ENCODE data around the gene METTL17.
"Not testable (repeated sequence)": the region's sequence is repeated elsewhere in the genome, so short reads cannot be mapped to it uniquely, and the experiment has no call there.

METTL17 gene

DNA sequence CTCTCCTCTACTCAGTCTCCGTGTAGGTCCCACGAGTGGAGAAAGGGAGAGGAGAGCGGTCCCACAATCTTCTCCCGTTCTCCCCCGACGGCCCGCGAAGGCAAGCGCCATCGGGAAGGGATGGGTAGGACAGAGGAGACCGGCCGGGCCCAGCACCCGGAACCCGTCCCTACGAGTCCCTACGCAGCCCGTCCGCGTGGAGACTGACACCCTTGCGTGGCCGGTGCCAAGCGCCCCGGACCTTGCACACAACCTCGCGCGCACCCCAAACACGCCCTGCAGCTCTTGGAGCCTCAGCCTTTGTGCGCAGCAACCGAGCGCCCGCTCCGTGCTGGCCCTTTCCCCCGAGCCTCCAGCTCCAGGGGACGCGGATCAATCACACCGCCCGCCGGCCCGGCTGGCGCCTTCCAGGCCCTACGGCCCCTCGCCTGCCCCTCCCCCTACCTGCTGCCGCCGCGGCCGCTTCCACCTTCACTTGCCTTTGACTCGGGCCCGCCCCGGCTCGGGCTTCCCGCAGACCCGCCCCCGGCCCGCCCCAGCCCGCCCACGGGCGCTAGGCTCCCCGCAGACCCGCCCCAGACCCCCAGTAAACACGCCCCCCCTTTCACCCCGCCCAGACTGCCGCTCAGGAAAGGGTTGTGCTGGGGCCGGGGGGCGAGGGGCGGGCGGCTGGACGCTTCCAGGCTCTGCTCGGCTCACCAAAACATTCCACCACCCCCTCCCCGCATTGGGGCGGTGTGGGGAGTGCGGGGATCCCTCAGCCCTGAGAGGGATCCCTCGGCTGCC is 35.0 kb downstream of the METTL17 start, which contains the start of gene NDRG2:
Gene NDRG2, minus strand, starts transcription at position 477 of the 786 bp plus-strand sequence. CDS start 1,746 bp downstream, outside the sequence.
- no peak for DNase-seq (ENCODE audit: low read depth)

DNA sequence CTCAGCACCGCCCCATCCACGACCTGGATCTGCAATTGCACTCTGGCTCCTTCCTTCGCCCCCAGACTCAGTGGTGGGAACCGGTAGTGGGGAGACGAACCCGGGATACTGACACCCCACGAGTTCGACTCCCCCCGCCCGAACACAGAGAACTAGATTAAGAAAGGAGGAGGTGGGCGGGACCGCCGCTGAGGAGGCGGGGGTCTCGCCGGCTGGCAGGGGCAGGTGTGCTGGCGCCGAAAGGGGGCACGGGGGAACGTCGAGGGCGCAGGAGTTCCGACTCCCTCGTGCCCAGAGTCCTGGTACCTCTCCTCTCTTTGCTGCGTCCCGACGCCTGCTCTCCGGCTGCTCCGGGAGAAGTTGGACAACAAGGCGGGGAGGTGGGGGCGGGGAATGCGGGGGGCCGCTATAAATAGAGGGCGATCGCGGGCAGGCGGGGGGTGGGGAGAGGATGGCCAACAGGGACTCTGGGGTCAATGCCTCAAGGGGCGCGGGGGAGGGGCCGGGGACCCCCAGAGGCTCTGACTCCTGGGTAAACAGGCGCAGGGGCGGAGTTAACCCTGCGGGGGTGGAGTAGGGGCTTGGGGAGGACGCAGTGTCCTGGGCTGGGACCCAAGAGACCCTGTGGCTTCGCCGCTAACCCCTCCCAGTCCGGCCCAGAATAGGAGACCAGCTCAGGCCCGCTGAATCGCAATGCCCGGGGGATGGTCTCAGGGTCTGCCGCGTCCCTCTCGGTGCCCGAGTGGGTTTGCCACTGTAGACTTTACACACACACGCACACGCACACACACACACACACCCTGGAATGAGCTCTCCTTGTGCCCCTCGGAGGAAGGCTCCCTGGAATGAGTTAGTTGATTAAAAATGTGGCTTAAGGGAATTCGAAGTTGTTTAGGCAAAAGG is 35.8 kb downstream of the METTL17 start:
- DNase-seq (ENCODE audit: low read depth), result no peak

GRCh38 chr14:21026274-21026987 is 36.7 kb downstream of the METTL17 start:
- DNase-seq (ENCODE audit: low read depth), result no peak

GRCh38 chr14:21026988-21027315 is 37.2 kb downstream of the METTL17 start:
- no peak for DNase-seq (ENCODE audit: low read depth)

DNA sequence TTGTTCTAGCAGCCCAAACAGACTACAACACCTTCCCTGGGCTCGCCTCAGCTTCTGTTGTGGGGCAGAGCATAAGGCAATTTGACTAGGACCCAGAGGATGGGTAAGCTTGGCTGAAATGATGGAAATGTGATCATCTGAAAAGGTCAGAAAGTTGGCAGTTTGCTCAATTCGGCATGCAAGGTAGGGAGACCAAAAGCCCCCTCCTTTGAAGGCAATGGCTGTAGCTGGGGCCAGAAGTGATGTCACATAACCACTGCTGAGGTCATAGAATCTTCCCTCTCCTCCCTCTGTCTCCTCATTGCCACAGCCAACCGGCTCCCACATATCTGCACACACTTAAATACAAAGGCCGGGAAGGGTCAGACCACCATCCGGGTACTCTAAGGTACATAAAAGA is 40.1 kb downstream of the METTL17 start, which contains the start of gene TPPP2:
Gene TPPP2, plus strand, starts transcription at position 301 of the 400 bp plus-strand sequence. CDS start 365 bp downstream, outside the sequence.
- no peak for DNase-seq (ENCODE audit: low read depth)

DNA sequence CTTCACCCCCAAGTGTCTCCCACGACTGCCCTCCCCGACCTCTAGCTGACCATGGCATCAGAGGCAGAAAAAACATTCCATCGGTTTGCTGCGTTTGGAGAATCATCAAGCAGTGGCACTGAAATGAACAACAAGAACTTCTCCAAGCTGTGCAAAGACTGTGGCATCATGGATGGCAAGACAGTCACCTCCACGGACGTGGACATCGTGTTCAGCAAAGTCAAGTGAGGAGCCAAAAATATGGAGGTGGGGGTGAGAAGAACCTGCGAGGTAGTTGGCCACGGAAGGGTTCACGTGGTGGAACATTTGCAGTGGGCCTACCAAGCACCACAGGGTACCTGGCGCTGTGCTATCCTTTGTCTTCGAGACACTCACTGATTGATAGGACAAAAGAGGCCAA is 40.8 kb downstream of the METTL17 start:
- DNase-seq (ENCODE audit: low read depth), result no peak

- no peak for DNase-seq (ENCODE audit: low read depth)
Observed at GRCh38 chr14:21032326-21033132, 42.7 kb downstream of the METTL17 start.

GRCh38 chr14:21033133-21033698 is 43.4 kb downstream of the METTL17 start:
- DNase-seq (ENCODE audit: low read depth), result no peak

DNA sequence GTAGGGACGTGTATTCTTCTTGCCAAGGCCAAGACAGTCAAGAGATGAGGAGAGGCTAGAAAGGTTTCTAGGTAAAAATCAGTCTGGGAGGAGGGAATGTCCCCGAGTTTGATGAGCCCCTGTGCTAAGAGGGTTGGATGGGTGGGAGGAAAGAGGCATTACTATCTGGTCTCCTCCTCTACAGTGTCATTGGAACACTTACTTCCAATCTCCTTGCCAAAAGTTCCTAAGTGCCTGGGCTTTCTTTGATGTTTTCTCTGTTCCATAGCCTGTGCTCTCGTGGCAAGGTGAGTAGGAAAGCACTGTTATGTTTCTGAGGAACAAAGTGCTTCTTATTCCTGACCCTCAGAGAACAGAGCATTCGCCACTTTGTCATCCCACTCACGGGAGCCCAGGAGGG is 44.9 kb downstream of the METTL17 start, which contains the start of gene RNASE13:
Gene RNASE13, minus strand, starts transcription at position 101 of the 400 bp plus-strand sequence. CDS start 519 bp downstream, outside the sequence.
- DNase-seq (ENCODE audit: low read depth), result no peak

GRCh38 chr14:21036751-21037150 is 47.0 kb downstream of the METTL17 start:
- no peak for DNase-seq (ENCODE audit: low read depth)

DNA sequence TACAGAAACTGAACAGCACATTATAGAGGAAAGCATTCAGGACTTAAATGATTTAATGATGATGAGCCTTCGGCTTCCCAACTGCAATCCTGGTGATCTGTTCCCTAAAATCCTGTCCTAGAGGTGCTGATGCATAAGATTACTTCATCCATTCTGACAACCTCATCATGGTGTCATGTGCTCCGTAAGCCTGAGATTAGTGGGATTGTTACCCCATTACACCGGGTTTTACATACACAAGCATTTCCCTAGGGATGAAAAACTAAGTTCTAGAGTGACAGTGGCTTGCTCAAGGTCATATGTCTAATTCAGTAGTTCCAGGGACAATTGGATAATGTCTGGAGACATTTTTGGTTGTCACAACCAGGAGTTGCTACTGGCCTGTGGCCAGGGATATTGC is 47.4 kb downstream of the METTL17 start:
- DNase-seq (ENCODE audit: low read depth), result no peak

- DNase-seq (ENCODE audit: low read depth), result no peak
Observed at GRCh38 chr14:21038441-21039422, 49.0 kb downstream of the METTL17 start.

DNA sequence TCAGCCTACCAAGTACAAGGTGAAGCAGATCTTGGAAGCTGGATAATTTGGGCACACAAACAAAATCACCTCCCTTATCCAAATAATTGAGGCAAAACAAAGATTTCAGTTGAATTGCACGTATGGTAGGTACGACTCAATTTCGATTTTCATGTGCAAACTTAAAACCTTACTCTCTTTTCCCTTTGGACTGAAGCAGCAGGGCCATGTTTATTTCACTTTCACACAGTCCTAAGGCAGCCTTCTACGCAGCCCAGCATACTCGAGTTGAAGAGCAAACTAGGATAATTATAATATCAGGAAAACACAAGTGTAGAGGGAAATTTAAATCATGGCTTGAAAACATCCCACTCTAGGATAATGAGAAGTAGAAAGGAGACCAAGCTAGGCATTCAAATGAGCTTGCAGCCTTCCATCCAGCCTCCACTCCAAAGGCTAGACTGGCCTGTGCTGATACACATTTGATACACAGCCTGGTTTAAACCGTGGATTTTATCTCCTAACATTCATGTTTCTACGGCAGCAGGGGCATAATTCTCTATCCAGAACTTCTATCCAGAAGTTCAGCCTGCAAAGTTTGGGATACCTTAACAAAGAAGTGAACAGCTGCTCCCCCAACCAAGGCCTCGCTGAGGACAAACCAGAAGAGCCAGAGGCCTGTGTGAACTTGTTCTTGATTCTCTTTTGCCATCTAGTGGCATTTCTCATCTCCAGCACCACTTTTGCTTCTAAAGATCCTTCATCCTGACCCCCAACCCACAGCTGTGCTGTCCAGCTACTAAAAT is 50.0 kb downstream of the METTL17 start:
- no peak for DNase-seq (ENCODE audit: low read depth)

- no peak for DNase-seq (ENCODE audit: low read depth)
Observed at GRCh38 chr14:21040370-21040925, 50.7 kb downstream of the METTL17 start.

DNA sequence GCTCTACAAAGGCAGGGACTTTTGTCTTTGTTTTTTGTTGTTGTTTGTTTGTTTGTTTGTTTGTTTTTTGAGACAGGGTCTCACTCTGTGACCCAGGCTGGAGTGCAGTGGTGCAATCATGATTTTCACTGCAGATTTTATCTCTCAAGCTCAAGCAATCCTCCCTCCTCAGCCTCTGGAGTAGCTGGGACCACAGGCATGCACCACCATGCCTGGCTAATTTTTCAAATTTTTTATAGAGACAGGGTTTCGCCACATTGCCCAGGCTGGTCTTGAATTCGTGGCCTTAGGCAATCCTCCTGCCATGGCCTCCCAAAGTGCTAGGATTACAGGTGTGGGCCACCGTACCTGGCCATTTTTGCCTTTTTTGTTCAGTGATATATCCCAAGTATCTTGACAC is 51.2 kb downstream of the METTL17 start:
- not testable (repeated sequence) for DNase-seq (ENCODE audit: low read depth)

DNA sequence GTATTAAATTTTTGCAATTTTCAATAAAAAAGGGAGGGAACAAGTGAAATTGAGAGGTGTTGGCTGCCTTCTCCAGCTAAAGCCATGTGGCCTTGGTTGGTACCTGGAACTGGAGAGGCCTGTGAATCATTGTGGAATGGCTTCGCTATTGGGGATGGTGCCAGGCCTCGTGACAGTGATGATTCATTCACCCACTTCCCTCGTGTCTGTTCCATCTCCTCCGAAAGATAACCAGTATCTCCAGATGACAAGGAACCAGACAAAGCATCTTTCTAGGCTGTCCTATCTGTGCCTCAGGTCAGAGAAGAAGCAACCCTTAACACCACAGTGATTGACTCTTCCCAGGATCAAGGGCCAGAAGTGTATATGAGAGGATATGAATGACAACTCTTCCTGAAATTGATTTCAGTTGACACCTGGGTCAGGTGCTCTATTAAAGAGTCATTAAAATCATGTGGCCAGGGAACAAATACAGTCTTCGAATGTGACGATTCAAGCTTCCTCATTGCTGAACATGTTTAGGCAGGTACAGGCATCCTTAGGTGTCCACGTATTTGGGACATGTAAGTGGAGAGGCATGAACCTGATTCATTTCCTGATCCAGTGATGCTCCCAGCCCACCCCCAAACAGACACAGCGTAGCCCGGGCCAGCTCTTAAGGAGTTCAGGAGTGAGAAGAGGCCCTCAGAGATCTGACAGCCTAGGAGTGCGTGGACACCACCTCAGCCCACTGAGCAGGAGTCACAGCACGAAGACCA is 52.1 kb downstream of the METTL17 start, which contains the start of gene RNASE7:
Gene RNASE7, plus strand, starts transcription at position 687 of the 758 bp plus-strand sequence. CDS start 631 bp downstream, outside the sequence.
- DNase-seq (ENCODE audit: low read depth), result no peak

DNA sequence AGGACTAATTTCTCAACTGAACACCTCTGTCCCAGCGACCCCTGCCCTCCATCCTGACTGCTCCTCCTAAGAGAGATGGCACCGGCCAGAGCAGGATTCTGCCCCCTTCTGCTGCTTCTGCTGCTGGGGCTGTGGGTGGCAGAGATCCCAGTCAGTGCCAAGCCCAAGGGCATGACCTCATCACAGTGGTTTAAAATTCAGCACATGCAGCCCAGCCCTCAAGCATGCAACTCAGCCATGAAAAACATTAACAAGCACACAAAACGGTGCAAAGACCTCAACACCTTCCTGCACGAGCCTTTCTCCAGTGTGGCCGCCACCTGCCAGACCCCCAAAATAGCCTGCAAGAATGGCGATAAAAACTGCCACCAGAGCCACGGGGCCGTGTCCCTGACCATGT is 53.1 kb downstream of the METTL17 start:
- DNase-seq (ENCODE audit: low read depth), result no peak
